Occipital lobe (tissue), 2 donors: Measurements from ENCODE around the gene PIP5K1B. TPM values are rescaled to one million over a fixed set of nuclear protein-coding genes. Genes with fewer than 3 reads are reported as not detected.
A peak's percentile ranks its signal among the peaks of the same experiment; 100 is the strongest.

Experiments
- DNase-seq: peaks from one replicate; lab custom pipeline; 2025; lab: John Stamatoyannopoulos, UW
- total RNA-seq: library from RNA; depleted of rRNA; stranded (reverse); fragments of >200 nt; gene quantifications from one replicate; pipeline ENCODE4 v1.2.3, GENCODE V29; 2014

PIP5K1B gene
- total RNA-seq, 1 donor from 2014 or later: 2.7 TPM

DNA sequence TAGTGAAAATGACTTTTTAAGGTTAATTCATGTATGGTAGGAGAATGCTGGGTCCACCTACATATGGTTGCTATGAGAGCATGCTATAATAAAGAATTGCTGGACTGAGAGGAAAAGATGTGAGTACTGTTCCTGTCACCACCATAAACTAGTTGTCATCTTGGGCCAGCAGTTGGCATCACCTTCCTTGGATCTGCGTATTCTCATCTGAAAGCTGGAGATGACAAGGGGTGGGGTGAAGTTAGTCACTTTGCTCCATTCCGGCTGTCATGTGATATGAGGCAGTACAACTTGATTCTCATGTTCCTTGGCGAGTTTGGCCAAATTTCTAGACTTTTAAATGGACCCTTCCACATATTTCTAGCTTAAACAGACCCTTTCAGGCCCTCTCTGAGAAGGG lies 33.3 kb downstream of the PIP5K1B start:
- peak; percentile 3 for DNase-seq

DNA sequence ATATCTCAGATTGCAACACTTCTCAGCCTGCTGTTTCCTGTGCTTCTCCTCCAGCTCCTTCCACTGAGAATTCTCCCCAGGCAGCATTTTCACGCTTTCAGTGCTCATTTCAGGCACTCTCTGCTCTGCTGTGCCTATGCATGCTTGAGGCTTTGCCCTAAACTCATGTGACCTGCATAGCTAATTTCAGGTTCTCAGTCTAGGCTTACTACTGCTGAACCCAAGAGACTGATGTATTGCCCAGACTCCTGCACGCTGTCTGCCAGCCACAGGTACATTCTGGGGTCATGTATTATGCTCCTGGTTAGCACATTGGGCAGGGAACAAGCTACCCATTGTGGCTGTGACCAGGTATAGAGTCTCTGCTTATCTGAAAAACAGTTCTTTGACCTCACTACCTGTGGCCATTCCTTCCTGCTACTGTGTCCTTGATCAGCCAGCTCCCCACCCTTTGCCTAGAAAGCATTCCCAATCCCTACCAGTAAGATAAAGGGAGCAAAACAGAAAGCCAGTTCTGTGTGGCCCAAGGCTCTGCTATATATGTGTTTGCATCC lies 34.7 kb downstream of the PIP5K1B start:
- peak; percentile 3 for DNase-seq

DNA sequence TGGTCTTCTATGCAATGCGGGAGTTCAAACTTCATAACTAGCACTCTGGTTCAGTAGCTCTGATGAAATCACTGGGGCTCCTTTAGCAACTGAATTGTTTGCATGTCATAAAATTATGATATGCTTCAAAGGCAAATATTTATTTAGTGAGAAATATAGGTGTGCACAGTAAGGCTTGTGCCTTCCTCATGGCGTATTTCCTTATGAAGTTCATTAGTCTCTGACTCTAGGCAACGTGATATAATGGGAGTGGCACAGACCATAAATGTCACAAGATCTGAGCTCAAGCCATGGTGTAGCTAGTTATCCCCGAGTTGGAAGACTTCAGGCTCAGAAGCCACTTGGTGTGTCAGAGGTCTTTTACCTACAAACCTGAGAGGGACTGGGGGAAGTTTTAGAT lies 35.5 kb downstream of the PIP5K1B start:
- DNase-seq: no peak

DNA sequence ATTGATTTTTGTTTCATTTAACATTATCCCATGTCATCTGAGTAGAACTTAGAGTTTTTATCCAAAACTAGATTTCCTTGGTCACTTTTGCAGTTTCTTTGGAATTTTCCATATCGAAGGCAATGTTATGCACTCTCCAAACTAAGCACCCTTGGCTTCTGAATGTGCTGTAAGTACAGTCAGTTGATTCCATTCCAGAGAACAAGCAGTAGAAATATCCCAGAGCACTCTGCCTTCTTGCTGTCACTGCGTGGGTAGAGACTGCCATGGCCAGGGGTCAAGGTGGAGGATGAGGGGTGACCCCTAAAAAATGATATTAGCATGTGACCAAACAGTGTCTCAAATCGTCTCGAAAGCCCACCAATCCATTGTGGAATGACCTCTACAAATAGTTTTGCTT lies 36.2 kb downstream of the PIP5K1B start:
- DNase-seq: no peak

DNA sequence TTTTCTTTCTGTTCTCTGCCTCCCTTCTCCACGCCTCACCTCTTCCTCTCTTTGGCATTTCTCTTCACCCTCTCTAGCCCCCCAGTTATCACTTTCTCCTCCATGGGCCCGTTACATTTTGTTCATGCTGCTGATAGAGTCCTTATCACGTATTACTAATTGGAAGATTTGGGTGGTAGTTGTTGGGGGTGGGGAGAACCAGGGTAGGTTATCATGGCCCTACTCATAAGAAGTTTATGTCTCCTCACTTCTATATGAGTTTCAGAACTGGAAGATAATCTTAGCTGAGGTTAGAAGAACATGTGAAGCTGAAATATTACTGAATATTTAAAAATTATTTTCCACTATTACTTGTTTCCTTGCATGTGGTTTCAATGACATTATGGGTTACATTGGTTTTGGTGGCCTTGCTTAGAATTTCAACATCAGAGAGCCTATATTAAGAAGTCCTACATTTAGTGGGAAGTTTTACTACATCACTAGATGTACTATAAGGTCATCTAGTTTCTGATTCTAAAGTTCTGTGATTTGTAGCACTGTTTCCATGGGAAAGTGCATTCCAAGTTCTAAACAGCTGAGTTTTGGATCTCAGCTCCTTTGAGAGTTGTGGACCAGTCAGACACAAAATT lies 36.8 kb downstream of the PIP5K1B start:
- no peak for DNase-seq

DNA sequence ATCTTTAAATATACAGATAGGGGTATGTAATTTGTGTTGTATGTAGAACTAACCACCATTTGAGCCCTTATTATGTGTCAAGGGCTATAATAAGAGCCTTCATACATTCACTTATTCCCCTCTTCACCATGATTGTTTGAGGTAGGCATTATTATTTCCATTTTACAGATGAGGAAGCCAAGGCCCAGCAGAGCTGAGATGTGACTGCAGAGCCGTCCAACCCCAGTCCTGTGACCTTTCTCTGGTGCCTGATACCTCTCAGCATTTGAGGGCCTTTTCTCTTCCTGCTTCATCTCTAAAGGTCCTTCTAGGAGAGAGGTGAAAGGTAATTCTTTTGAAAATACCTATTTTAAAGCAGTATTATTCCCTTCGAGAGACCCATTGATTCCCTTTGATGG lies 37.3 kb downstream of the PIP5K1B start:
- no peak for DNase-seq

DNA sequence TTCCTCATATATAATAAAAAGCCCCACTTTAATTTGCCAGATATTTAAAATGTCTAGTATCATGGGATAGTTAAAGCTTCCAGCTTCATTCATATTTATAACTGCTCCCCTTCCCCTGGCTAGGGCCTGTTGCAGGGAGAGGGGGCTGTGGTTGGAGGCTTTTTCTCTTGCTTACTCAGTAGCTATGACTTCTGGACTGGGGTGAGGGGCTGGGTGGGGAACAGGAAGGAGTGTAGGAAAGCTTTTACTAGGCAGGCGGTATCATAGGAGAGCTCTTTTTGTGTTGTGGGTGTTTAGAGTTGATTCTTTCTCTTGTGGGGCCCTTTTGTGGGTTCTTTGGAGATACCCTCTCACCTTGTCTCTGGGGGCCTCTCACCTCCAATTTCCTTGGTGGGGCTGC lies 39.4 kb downstream of the PIP5K1B start:
- DNase-seq: no peak

DNA sequence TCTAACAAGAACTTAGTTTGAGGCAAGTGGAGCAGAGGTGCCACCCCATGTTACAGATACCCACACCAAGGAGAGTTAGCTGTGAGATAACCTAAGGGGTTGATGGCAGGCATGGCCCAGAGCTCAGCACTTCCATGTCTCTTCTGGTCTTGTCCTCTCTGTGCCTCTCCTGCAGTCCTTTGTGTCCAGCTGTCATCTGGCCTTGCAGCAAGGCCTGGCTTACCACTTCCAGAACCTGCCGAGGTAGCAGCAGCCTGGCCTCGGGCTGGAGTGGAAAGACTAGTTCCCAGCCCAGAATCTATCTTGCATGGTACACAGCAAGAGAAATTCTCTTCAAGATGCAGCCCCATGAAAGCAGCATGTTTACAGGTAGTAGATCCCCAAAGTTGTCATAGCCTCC lies 41.5 kb downstream of the PIP5K1B start:
- no peak for DNase-seq

DNA sequence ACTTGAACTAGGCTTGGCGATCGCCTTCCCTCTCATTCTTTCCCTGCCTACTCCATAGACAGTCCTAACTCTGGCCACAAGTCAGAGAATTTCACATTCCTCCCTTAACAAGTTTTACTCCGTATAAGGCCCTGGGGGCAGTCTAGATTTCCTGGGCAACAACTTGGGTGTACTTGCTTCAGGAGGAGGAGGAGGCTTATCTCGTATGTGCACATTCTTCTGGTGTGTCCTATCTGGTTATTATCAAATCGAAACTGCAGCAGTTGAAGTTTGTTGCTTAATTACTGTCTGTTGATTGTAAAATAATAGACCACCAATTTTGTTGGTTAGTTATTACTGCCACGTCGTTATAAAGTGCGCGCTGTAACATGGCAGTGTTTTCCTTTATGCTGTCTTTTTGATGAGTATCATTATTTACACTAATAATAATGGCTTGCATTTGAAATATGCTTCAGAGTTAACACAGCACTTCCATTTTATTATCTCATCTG lies 42.0 kb downstream of the PIP5K1B start:
- no peak for DNase-seq

DNA sequence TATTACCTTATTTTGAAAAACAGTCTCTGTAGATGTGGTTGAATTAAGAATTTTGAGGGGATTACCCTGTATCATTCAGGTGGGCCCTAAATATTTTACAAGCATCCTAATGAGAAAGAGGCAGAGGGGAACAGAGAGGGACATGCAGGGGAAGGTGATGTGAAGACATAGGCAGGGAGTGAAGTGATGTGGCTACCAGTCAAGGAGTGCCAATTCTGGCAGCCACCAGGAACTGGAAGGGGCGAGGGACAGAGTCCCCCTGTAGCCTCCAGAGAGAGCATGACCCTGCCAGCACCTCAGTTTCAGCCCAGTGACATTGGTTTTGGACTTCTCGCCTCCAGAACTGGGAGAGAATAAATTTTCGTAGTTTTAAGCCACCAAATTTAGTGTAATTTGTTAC lies 44.1 kb downstream of the PIP5K1B start:
- DNase-seq: no peak

DNA sequence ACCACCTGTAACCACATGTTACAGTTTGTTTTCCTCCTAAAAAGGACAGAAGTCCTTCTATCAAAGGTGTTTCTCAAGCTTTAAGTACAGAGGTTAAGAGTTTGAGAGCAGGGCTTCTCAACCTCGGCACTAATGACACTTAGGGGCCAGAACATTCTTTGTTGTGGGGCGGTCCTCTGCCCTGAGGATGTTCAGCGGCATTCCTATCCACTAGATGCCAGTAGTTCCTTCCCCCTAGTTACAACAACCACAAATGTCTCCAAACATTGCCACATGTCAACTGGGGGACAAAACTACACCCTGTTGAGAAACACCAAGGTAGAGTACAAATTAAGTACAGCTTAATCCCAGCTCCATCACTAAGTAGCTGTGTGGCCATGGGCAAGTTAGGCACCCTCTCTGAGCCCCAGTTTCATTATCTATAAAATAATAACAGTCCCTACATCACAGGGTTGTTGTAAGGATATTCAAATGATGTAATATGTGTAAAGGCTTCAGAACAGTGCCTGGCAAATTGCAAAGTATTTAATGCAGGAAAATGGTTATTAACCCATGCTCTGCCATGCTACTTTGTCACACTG lies 44.6 kb downstream of the PIP5K1B start:
- DNase-seq: no peak

DNA sequence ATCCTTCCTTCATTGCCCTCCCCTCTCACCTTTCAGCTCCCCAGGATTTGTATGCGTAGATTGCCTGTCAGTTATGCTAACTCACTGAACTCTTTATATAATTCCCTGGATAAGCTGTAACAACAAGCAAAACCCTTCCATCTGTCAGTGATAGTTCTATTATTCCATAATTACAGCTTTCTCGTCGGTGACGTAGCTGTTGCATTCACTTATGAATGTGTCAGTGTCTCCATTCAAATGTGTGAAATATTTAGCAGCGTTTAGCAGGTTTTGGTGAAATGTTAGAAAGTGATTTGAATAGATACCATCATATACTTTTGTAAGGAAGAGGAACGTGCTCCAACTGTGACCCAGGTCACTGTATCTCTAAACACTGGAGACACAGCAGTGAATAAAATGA lies 45.2 kb downstream of the PIP5K1B start:
- DNase-seq: no peak

DNA sequence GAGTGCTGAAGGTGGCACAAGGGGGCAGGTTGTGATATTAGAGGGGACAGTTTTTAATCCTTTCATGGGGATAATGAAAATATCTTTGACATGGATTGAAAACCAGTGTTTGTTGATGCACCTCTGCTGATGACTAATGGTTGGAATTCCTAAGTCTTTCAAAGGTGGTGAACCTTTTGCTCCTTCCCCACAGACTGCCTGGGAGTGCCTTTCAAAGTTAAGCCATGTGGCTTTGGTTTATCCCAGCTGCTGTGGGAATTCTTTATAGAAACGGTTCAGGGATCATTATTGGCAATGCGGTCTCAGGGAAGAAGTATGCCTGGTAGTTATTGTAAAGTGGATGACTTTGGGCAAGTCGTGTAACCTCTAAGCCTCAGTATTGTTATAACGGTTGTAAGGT lies 45.7 kb downstream of the PIP5K1B start:
- DNase-seq: no peak

DNA sequence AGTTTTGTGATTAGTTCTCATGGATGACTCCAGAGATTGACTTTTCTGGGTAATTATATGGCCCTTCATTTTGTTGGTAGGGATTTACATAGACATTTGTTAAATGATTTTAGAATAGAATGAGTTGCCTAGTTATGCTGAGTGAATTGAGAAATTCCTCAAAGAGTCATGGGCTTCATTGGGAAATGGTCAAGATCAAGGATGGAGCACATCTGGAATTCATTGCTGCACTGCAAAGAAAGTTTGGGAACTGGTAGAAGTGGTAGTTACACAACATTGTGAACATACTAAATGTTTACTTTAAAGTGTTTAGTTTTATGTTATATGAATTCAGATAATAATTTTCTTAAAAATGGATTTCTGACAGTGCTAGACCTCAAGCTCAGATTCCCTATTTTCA lies 46.5 kb downstream of the PIP5K1B start:
- DNase-seq: no peak

DNA sequence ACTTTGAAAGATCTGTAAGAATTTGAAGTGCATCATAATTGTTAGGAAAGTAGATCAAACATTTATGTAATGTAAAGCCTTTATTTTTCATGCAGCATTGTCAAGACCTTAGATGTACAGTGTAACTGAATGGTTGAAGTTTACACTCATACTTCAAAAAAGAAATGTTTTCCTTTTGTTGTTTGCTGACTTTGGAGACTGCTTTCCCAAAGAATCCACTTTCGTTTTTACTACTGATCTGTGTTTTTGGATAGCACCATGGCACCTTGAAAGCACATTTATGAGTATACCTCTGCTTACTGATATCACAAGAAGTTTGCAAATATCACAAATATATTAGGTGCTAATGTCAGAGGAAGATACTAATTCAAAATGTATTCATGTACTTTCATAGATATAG lies 50.0 kb downstream of the PIP5K1B start:
- no peak for DNase-seq

DNA sequence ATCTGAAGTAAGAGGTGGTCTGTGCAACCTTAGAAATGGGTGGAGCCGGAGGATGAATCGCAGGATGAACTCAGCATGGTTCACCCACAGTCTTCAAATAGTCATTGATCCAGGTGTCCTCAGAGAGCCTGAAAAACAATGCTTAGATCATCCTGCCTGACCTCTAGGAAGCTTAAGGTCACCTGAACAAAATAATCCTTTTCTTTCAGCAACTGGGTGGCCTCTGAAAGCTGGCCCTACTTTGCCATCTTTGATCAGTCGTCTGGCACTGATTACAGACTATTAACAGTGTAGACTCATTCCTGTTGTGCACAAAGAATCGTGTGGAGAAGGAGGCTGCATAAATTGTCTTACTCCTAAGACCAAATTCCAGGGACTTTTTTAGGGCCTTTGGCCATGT lies 50.7 kb downstream of the PIP5K1B start:
- DNase-seq: no peak

DNA sequence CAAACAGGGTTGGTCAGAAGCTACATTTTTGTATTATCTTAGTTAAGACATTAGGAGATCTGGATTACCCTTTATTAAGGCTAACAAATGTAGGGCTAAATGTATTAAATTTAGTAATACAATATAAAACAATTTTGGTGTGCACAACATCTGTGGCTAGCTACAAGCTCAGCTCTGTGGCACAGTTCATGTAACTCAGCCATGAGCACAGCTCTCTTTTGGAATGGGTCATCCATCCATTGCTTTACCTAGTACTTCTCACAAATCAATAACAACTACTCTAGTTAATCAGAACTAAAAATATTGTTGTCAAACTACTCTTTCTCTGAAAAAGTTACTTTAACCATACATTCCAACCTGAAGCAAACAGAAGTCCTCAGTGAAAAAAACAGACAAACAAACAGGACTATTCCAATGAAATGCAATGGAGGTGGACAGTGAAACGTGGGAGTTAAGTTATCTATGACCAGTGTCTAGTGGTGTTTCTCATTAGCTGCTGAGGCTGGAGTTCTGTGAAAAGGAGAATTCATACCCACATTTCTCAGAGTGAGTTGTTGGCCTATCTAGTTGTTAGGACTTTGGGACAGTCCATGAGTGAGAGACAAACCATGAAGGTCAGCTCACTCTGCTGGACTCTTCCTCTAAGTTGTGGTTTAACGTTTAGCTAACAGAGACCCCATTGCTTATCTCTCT lies 55.1 kb downstream of the PIP5K1B start:
- DNase-seq: no peak

DNA sequence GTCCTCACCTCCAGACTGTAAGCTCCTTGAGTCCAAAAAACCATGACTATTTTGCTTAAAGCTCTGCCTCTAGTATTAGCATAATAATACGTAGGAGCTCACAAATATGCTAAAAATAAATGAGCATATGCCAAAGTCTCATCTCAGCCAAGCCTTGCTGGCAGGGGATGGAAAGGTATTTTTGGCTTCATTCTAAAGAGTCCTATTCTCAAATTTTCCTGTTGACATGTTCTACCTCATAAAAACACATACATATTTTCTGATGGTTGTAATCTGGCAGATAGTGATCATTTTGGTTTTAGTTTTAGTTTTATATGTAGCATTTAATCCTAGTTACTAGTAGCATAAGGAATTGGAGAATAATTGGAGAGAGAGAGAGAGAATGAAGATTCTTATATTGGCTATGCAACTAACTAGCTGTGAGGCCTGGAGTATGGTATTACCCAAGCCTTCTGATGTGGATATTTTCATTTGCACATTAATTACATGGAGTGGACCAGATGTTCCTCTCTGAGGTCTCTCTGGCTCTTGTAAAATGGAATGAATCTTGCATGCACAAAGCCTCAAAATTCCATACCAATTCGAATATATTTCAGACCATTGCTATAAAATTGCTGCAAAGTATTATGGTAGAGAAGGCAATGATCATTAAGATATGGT lies 55.8 kb downstream of the PIP5K1B start:
- DNase-seq: no peak

DNA sequence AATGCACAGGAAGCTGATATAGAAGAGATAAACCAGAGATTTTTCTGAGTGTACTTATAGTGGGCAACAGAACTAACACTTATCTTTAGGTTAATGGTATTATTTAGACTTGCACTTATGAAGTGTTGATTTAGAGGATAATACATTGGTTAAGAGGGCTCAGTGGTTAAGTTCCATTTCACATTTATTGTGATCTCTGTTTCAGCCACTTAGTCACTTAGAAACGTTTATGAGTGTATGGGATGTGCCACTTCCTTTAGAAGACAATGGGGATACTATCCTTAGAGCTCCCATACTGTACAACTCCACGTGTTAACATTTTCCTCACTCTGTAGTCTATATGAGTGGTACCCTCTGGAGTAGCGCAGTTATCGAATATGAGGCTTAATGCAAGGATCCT lies 57.5 kb downstream of the PIP5K1B start:
- DNase-seq: no peak

DNA sequence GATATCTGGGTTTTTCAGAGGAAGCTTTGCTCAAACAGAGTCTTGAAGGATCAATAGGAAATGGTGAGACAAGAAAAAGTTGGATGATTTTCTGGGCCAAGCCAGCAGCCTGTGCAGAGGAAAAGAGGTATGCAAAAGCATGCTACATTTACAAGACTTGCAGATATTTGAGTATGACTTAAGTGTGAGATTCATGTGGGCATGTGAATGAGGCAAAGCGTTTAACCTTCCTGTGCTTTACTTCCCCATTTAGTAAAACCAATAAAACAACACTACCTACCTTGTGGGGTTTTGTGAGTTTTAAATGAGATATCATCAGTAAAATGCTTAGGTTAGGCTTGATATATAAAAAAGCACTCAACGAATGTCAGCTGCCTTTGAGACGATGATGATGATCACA lies 58.1 kb downstream of the PIP5K1B start:
- DNase-seq: no peak

DNA sequence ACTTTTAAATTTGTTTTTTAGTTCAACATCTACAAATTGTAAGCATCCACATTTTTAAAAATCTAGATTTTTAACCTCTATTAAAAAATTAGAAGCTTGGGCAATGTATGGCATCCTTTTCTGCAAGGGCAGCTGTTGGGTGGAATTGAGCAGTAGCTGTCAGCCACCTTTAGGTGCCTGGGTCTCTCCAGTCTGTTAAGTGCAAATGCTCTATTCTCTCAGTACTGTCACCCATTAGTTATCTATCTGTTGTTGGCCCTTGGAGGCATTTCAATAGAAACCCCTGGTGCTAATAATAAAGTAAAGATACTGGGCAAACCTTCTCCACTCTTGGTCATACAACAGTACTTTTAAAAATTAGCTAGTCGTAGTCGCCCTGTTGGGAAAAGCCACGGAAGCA lies 63.6 kb downstream of the PIP5K1B start:
- DNase-seq: no peak

DNA sequence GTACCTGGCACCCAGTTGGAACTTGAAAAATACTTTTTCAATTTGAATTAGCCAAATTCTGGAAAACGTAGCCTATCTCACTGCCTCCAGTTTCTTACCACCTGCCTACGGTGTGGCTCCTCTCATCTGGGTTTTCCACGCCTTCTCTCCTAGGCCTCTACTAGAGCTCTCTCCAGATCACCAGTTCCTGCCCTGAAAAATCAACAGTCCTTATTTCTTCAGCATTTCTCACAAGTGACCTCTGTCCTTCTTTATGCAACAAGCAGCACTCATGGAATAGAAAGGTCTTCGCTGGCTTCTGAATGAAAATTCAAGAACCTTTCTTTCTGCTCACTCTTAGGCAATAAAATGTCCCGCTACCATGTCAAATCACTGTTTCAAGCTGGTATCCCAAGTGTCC lies 64.8 kb downstream of the PIP5K1B start:
- no peak for DNase-seq
